GM10248 (cell line): Measurements from ENCODE around the gene NFATC2.

Experiments
- CTCF ChIA-PET: fragments of 300-600 bp; sonication (Branson Sonifier 250); formaldehyde crosslinking; extraction: SDS; loops from one replicate; lab custom pipeline; 2021; ENCODE audit warnings: antibody characterized with exemption; lab: Yijun Ruan, JAX
- POLR2A ChIA-PET: fragments of 350-650 bp; sonication (Branson Sonifier 250); formaldehyde crosslinking; extraction: SDS; loops from one replicate; lab custom pipeline; 2020; ENCODE audit warnings: antibody characterized with exemption; lab: Yijun Ruan, JAX
- DNase-seq: peaks from one replicate; pipeline ENCODE4 v3.0.0; 2012; ENCODE audit errors: extremely low spot score
- TF ChIP-seq, protein P1 (sequence below): IDR thresholded peaks from 2 replicates; pipeline ENCODE4 v1.5.1; 2012; ENCODE audit warnings: mild to moderate bottlenecking, low read depth; ENCODE audit errors: extremely low read depth, missing control alignments, control extremely low read depth

Gene NFATC2

DNA sequence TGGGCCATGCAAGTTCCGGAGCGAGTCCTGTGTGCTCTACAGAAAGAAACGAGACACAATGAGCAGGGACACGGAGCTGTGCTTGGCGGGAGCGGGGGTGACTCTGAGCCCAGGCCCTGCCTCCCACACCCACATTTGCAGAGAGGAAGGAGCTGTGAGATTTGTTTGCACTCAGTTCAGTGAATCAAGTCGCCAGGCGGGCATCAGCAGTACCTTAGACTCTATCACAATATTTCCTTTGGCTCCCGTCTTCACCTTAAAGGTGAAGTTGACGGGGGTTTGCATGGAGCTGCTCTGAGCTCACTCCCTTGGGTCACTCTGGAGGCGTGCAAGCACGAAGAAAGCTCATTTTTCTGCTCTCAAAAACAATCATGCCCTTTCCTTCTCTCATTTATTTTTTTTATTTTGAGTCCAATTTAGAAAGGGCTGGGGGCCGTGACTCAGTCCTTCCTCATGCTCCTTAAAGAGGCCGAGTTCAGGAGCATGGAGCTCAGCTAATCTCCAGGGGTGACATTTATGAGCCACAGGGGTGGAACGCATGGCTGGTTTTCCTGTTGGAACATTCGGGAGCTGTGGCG lies 188.2 kb downstream of the NFATC2 start:
- ChIA-PET CTCF (interaction anchor here (1.0 to 1.8 kb wide), 3 partner anchors 13 to 366 kb away, joined by 3 to 4 read pairs (median 4); no protein-coding TSS in a partner anchor), POLR2A (no interaction called here)
- no peak for DNase-seq
- TF ChIP-seq, protein P1, sequence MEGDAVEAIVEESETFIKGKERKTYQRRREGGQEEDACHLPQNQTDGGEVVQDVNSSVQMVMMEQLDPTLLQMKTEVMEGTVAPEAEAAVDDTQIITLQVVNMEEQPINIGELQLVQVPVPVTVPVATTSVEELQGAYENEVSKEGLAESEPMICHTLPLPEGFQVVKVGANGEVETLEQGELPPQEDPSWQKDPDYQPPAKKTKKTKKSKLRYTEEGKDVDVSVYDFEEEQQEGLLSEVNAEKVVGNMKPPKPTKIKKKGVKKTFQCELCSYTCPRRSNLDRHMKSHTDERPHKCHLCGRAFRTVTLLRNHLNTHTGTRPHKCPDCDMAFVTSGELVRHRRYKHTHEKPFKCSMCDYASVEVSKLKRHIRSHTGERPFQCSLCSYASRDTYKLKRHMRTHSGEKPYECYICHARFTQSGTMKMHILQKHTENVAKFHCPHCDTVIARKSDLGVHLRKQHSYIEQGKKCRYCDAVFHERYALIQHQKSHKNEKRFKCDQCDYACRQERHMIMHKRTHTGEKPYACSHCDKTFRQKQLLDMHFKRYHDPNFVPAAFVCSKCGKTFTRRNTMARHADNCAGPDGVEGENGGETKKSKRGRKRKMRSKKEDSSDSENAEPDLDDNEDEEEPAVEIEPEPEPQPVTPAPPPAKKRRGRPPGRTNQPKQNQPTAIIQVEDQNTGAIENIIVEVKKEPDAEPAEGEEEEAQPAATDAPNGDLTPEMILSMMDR, result no peak

DNA sequence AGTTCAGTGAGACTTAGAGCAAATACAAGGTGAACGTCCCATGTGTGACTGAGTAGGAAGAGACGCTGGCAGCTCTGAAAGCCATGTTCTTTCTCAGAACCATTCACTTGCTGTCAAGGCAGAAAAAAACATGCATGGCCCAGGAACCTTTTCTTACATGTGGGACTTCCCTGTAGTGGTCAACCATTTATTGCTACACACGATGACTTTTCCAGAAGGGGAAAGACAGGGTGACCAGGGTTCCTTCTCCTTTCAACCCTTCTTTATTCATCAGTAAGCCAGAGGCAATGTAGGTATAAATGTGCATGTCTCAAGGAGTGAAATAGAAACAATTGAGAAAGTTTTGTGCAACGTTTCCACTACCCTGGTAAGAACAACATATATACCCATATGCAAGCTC lies 189.0 kb downstream of the NFATC2 start:
- ChIA-PET CTCF (no interaction called here), POLR2A (no interaction called here)
- TF ChIP-seq, protein P1, result no peak
- DNase-seq, result no peak

DNA sequence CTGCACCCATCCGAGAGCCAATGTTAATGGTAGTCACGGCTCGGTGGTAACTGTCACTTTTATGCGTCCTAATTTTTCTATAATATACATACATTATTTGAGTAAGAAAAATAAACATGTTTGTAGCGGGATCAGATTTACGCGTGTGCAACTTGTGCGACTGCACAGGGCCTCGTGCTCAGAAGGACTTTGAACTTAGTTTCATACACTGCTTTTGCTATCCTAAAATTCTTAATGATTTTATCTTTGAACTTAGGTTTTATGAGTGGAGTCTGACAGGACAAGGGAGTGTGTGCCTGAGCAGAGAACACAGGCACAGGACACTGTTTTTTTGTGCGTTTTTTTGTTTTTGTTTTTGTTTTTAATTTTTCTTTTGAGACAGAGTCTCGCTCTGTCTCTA lies 189.7 kb downstream of the NFATC2 start:
- ChIA-PET POLR2A (no interaction called here), CTCF (interaction anchor here (1.1 kb wide), 1 partner anchor 11 kb away, joined by 3 read pairs; no protein-coding TSS in a partner anchor)
- no peak for DNase-seq
- TF ChIP-seq, protein P1, result no peak

DNA sequence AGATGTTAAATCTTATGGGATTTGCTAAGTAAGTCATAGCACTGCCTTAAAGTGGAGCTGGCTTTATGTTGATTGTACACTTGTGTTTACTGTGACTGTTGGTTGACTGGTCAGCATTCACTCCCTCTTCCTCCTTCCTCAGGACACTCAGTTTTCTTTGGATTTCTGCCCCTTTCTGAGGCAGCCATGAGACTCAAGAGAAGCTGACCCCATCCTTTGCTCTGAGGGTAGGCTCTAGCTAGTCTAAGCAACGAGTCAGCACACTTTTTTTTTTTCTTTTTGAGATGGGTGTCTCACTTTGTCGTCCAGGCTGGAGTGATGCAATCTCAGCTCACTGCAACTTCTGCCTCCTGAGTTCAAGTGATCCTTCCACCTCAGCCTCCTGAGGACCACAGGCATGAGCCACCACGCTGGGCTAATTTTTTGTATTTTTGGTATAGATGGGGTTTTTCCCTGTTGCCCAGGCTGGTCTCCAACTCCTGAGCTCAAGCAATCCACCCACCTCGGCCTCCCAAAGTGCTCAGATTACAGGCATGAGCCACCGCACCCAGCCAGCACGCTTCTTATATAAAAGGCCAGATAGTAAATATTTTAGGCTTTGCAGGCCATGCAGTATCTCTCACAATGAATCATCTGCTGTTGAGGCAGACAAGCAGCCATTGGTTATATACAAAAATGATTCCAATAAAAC lies 191.4 kb downstream of the NFATC2 start:
- ChIA-PET CTCF (interaction anchor here (1.6 kb wide), 2 partner anchors 8 to 12 kb away, joined by 3 read pairs; no protein-coding TSS in a partner anchor), POLR2A (no interaction called here)
- DNase-seq, result no peak
- TF ChIP-seq, protein P1, result no peak

DNA sequence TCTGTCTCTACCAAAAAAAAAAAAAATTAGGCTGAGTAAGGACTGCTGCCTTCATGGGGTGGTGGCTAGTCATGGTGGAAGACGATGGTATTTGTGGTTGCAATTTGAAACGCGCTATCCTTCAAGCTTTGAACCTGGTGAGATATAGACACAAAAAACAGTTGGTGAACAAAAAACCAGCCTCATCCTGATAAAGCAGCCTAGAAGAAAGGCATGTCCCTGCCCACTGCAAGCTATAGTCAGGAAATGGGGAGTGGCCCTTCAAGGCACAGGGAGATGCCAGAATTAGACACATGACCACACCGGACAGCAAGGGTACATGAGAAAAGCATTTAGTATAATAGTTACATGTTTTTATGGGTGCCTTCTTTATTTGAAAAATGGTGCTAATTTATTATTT lies 193.6 kb downstream of the NFATC2 start:
- no peak for DNase-seq
- ChIA-PET POLR2A (no interaction called here), CTCF (no interaction called here)
- TF ChIP-seq, protein P1, result no peak

DNA sequence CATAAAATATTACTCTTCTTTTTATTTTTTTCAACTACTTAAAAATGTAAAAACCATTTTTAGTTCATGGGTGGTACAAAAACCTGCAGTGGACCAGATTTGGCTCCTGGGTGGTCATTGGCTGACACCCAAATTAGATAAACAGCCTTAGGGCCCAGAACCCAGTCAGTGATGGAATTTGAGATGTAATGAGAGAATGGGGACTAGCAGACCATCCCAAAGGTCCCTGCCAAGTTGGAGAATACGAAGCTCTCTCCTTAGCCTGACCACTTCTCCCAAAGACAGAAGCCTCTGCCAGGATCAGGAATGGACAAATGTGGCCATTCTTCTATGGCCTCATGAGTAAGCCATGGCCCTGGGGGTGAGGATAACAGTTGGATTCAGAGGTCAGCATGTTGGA lies 194.7 kb downstream of the NFATC2 start:
- TF ChIP-seq, protein P1, result no peak
- ChIA-PET CTCF (no interaction called here), POLR2A (no interaction called here)
- no peak for DNase-seq
